ENCODE data around the gene SPAG6.
"Not testable (repeated sequence)": the region's sequence is repeated elsewhere in the genome, so short reads cannot be mapped to it uniquely, and the experiment has no call there.

The SPAG6 gene

DNA sequence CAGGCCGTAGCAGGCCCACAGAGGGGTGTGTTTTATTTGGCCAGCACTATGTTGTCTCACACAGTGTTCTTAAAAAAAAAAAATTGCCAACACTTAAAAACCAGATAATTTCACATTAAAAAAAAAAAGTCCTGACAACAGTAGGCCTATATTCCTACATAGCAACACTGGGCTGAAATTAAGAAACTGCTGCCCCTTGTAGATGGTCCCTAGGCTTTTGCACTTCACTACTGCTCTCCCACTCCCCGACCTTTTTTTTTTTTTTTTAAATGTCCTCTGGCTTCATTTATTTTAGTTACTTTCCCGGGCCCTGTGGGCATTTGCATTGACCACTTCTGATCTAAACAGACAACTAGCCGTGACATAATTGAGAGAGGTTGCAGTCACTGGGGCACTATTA, 36.0 kb downstream of the SPAG6 start:
- no peak for DNase-seq (ENCODE audit: extremely low spot score)
- TF ChIP-seq CTCF (IDR thresholded peaks at IDR 0.05; ENCODE audit: control extremely low read depth, extremely low read depth, low read depth, missing control alignments) = no peak
- ChIA-PET POLR2A (no interaction called here), CTCF (no interaction called here)

- DNase-seq (ENCODE audit: extremely low spot score) = no peak
- CTCF ChIA-PET = interaction anchor here (2.5 kb wide), 1 partner anchor 13 kb away, joined by 8 read pairs; no protein-coding TSS in a partner anchor
- no peak for TF ChIP-seq CTCF (IDR thresholded peaks at IDR 0.05; ENCODE audit: control extremely low read depth, extremely low read depth, low read depth, missing control alignments)
- POLR2A ChIA-PET = no interaction called here
These were observed 41.2 kb downstream of the SPAG6 start for GRCh38 chr10:22386503-22386902.

DNA sequence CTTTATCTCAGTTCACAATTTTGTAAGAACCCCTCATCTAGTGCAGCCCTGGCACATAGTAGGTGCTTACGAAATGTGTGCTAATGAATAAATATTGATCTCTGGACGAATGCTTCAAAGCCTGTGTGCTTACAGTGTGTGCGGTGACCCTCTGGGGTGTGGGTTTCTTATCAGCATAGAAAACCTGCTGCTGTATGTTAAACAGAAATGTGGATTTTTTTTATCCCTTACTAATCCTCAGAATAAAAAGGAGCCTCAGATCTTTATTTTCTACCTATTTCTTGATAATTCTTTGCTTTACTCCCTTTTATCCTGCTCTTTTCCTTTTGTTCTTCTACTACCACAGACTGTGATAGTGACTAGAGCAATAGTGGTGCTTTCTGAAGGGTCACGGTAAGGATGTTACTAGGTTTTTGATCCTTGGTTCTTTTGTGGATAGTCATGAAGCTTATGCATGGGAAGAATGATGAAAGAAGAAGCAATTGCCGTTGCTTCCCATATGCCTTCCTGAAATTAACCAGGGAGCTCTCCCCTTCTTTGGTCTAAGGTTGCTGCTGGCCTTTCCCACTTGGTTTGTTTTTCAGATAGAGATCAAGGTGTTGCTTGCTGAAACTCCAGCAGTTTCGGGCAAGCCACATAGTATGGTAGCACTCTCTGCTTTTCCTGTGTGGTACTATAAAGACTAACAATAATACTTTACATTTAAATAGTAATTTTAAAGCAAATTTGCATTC, 44.7 kb downstream of the SPAG6 start:
- DNase-seq (ENCODE audit: extremely low spot score) = no peak
- POLR2A ChIA-PET = no interaction called here
- CTCF ChIA-PET = interaction anchor here (0.9 to 1.6 kb wide), 4 partner anchors 9 to 12 kb away, joined by 3 to 4 read pairs (median 3); no protein-coding TSS in a partner anchor
- TF ChIP-seq CTCF (IDR thresholded peaks at IDR 0.05; ENCODE audit: control extremely low read depth, extremely low read depth, low read depth, missing control alignments) = no peak

GRCh38 chr10:22391600-22391999, 46.3 kb downstream of the SPAG6 start:
- ChIA-PET CTCF (no interaction called here), POLR2A (no interaction called here)
- TF ChIP-seq CTCF (IDR thresholded peaks at IDR 0.05; ENCODE audit: control extremely low read depth, extremely low read depth, low read depth, missing control alignments) = no peak
- DNase-seq (ENCODE audit: extremely low spot score) = no peak

DNA sequence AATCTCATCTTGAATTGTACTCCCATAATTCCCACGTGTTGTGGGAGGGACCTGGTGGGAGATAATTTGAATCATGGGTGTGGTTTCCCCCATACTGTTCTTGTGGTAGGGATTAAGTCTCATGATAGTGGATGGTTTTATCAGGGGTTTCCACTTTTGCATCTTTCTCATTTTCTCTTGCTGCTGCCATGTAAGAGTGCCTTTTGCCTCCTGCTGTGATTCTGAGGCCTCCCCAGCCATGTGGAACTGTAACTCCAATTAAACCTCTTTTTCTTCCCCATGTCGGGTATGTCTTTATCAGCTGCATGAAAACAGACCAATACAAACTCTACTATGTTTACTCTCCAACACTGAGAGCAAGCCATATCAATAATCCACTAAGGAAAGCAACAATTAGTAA, 50.9 kb downstream of the SPAG6 start:
- POLR2A ChIA-PET; DNase-seq (ENCODE audit: extremely low spot score); CTCF ChIA-PET: not testable (repeated sequence)

GRCh38 chr10:22406916-22407315, 61.6 kb downstream of the SPAG6 start:
- DNase-seq (ENCODE audit: extremely low spot score); CTCF ChIA-PET; POLR2A ChIA-PET: not testable (repeated sequence)

DNA sequence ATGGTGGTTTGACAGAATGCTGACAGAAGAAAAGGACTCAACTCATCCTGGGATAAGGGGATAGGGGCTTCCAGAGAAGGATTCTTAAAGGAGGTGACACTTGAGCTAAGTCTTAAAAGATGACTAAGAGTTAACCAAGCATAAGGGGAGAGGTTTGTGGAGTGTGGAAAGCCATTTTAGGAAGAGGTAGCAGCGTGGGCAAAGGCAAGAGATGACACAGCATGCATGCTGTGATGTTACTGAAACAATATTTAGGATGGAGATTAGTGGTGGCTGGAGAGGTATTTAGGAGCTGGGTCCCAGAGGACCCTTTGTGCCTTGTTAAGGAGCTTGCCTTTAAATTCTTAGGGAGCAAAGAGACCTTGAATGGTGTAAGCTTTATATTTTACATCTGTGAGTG, 65.1 kb downstream of the SPAG6 start:
- TF ChIP-seq CTCF (IDR thresholded peaks at IDR 0.05; ENCODE audit: control extremely low read depth, extremely low read depth, low read depth, missing control alignments) = no peak
- no peak for DNase-seq (ENCODE audit: extremely low spot score)
- CTCF ChIA-PET = no interaction called here
- POLR2A ChIA-PET = no interaction called here

DNA sequence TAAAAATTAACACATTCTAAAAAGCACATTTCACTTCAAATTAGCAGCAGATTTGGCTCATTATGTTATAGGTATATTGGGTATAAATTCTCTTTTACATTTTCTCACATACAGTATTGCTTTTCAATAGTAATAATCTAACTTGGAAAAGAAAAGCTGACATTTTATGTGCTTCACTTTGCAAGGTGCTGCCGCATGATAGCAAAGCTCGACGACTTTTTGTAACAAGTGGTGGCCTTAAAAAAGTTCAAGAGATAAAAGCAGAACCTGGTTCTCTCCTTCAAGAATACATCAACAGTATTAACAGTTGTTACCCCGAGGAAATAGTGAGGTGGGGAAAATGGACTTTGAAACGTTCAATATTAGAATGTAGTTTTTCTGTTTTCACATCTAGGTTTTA, 65.5 kb downstream of the SPAG6 start:
- TF ChIP-seq CTCF (IDR thresholded peaks at IDR 0.05; ENCODE audit: control extremely low read depth, extremely low read depth, low read depth, missing control alignments) = no peak
- no peak for DNase-seq (ENCODE audit: extremely low spot score)
- CTCF ChIA-PET = no interaction called here
- POLR2A ChIA-PET = no interaction called here

All from GM10248 (cell line).